Stimulated activated CD4-positive, alpha-beta T cell treated with anti-CD3 and anti-CD28 coated beads, Interleukin-15, amount 100 ng/mL, for 24 hours (primary cell): ENCODE measurements around the gene CLDN5.

Source experiments
- DNase-seq: peaks from one replicate; pipeline ENCODE4 v3.0.0-alpha.2; 2020

The CLDN5 gene

DNA sequence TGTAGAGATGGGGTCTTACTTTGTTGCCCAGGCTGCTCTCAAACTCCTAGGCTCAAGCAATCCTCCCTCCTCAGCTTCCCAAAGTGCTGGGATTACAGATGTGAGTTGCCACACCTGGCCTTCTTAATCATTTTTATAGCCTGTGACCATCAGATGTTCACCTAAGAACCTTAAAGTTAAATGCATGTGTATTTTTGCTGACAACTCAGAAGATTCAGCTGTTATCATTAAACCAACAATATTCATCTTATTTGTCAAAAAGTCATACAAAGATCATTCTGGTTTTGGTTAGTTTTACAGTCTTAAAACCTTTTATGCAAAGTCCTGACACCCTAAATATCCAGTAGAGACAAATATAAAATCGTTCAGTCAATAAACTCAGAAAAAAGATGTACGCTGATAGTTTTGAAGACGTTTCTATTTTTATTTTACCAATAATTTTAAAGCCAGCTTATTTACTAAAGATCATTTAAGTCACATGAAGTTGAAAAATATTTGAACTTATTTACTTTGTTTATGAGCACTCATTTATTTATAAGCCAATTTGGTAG lies 22.2 kb downstream of the CLDN5 start:
- no peak for DNase-seq

DNA sequence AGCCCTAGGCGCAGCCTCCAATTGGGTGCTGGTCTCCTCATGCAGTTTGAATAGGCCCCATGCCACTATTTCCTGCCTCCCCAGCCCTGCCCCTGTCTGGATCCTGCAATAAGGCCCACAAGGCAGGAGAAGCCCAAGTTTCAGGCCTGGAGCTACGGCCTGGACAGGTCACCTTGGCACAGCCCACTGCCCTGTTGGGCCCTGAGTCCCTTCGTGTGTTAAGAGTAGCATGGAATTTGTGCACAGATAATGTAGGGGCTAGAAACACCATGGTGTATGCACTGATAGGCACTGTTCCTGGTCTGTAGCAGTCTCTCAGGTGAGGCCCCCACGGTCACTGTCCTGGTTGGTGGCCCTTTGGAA lies 24.3 kb downstream of the CLDN5 start:
- DNase-seq: no peak

DNA sequence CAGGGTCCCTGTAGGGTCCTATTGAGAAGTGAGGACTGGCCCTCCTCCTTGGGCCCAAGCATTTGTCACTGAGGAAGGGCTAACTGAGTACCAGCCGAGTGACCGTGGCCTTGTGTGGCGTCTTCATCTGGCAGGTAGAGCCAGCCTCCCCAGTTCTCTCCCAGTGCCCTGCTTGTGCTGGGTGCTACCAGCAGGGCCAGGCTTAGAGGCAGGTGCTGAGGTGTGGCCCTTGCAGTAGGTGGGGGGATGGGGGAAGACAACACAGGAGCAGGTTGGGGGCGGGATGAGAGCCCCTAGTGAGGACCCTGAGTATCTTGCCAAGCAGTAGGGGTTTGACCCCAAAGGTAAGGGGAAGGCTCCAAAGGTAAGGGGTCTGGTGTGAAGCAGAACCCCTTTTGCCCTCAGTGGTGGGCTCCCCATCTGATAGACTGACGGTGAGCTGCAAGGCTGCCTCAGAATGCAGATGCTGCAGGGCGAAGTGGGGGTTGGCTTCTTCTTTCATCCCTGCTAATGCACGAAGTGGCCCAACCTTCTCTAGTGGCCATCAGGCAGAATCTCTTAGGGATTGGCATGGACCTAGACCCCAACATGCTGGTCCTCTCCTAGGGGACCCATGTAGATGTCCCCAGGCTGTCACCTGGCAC lies 24.9 kb downstream of the CLDN5 start:
- DNase-seq: no peak

DNA sequence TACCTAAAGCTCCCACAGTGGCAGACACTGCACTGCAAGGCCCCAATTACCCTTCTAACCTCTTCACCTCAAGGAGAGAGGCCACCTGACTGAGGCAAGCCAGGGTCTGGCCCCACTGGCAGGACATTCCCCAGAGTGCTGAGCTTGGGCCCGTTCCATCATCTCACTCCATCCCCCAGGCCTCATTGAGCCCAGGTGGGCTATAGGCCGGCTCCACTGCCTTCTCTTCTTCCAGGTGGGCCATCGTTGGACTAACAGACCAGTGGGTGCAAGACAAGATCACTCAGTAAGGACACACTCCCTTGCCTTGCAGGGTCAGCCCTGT lies 25.4 kb downstream of the CLDN5 start:
- no peak for DNase-seq

DNA sequence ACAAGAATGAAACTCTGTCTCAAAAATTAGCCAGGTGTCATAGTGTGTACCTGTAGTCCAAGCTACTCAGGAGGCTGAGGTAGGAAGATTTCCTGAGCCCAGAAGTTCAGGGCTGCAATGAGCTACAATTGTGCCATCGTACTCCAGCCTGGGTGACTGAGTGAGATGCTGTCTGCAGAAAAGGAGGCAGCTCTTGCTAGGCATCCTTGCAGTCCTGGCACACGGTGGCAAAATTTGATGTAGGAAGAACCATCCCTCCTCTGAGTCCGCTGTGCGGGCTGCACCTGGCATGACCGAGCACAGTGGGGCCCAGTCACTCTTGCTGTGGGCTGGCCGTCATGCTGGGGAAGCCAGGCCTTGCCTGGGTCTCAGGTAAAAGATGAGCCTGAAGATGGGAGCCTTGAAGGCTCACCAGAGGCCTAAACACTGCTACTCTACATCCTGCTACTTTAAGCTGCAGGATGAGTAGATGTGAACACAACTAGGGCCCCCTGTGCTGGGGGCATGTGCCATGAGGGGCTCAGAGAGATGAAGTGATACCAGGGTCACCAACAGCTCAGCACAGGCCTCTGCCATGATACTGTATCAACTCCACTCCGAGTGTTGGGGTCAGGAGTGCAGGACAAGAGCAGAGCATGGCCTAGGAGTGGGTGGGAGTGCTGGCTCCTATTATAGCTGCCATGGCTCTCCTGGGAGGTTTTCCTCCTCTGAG lies 25.9 kb downstream of the CLDN5 start:
- no peak for DNase-seq

DNA sequence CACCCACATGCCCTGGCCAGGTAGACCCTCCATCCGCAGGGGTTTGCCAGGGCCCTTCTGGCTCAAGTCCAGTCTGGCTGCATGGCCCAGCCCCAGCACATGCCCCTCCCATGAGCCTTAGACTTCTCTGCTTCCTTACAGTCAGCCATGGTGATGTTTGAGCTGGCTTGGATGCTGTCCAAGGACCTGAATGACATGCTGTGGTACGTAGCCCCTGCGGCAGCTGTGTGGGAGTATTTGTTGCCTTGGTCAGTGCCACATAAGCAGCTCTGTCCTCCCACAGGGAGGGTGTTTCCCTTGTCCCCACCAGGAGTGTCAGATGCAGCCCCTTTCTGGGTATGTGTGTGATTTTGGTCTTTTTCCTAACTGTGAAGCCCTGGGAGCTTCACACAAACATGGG lies 27.0 kb downstream of the CLDN5 start:
- DNase-seq: no peak

DNA sequence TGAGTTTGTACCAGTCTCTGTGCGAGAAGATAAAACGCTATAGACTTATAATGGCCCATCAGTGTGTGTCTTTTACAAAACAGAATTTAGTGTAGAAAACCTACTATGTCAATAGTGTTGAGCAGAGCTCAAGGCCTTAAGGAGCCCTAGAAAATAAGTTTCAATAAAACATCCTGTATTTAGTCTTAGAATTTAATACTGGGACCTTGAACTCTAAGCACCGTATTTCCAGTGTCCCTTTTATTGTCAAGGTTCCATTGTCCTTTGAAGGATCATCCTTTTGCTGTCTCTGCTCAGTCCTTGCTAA lies 27.9 kb downstream of the CLDN5 start:
- no peak for DNase-seq

DNA sequence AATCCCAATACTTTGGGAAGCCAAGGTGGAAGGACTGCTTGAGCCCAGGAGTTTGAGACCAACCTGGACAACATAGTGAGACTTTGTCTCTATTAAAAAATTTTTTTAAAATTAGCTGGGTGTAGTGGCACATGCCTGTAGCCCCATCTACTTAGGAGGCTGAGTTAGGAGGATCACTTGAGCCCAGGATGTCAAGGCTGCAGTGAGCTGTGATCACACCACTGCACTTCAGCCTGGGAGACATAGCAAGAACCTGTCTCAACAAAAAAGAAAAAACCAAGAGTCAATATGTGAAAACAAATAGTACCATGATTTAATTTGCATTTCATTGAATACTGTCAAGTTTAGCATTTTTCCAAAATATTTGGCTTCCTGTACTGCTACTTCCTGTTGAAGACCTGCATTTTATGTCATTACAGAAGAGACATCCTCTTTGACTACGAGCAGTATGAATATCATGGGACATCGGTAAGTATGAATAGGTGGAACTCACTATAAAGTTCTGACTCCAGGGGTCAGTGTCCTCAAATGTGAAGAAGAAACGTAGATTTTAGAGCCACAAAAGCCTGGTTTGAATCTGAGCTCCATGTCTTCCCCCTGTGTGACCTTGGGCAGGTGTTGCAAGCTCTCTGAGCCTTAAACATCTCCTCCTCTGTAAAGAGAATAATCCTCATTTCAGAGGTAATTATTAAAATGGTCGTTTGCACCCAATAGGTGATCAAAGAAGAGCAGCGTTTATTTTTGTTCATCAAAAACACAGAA lies 28.5 kb downstream of the CLDN5 start:
- no peak for DNase-seq

DNA sequence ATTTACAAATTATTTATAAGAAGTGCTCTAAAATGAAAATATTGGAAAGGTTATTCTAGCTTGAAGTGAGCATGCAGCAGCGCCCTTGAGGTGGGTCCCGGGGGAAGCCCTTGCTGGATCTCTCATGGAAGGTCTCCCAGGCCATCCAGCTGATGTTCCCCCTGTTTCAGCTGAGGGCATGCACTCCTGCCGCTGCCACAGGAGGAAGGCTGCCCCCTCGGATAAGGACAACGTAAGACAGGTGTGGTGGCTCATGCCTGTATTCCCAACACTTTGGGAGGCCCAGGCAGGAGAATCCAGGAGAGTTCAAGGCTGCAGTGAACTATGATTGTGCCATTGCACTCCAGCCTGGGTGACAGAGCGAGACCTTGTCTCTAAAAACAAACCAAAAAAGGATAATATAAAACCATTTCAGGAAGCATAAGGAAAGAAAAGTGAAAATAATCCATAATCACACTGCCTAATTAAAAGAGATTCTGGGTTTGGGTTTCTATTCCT lies 29.5 kb downstream of the CLDN5 start:
- no peak for DNase-seq

DNA sequence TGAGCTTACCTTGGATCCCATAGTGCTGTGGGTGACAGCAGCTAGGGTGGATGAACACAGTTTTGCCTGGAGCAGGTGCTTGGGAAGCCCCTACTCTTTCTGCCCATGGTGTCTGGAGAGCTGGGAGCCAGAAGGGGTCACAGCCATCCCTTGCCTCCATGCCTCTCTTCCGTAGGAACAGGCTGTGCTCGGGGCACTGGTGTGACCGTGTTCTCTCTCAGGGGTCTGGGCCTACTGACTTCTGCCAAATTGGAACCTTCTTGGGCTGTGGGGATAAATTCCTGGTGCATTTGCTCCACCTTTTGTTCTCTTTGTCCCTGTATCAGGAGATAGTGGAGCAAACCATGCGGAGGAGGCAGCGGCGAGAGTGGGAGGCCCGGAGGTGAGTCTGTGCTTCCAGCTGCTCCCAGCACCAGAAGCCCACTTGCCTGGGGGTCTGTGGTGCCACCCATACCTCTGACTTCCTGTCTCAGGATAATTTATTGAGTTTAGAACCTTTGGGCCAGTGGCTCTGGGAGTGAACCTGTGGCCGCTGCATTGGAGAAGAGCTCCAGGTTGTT lies 30.1 kb downstream of the CLDN5 start:
- DNase-seq: no peak

DNA sequence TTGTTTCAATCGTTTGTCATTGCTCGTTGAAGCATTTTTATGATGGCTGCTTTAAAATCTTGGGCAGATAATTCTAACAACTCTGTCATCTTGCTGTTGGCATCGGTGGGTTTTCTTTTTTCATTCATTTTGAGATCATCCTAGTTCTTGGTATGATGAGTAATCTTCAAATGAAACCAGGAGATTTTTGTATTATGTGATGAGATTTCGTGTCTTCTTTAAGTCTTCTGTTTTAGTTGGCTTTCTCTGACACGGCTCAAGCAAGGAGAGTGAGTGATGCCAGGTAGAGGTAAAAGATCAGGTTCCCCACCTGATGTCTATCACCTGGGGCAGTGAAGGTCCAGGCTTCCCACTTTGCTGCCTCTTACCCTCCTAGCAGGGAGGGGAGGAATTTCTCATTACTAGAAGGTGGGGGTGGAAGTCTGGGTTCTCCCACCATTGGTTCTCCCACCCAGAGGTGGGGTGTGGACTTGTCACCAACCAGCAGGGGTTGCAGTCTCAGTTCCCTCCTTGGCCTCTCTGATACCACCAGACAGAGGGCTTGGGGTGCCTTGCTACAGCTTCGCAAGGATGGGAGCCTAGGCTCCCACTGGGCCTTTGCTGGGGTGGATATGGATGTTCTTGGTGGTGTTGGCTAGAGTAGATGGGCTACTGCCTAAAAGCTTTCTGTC lies 31.6 kb downstream of the CLDN5 start:
- no peak for DNase-seq

DNA sequence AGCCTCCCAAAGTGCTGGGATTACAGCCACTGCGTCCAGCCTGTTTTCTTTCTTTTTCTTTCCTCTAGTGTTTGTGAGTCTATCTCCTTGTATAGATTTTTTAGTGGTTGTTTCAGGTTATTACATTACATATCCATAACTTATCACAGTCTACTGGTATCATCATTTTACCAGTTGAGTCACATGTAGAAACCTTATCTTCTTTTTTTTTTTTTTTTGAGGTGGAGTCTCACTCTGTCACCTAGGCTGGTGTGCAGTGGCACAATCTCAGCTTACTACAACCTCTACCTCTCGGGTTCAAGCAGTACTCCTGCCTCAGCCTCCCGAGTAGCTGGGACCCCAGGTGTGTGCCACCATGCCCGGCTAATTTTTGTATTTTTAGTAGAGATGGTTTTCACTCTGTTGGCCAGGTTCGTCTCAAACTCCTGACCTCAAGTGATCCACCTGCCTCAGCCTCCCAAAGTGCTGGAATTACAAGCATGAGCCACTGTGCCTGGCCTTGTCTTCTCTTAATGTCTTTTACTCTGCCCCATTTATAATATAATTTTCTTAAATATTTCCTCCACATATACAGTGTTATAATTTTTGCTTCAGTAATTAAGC lies 33.5 kb downstream of the CLDN5 start:
- DNase-seq: no peak

DNA sequence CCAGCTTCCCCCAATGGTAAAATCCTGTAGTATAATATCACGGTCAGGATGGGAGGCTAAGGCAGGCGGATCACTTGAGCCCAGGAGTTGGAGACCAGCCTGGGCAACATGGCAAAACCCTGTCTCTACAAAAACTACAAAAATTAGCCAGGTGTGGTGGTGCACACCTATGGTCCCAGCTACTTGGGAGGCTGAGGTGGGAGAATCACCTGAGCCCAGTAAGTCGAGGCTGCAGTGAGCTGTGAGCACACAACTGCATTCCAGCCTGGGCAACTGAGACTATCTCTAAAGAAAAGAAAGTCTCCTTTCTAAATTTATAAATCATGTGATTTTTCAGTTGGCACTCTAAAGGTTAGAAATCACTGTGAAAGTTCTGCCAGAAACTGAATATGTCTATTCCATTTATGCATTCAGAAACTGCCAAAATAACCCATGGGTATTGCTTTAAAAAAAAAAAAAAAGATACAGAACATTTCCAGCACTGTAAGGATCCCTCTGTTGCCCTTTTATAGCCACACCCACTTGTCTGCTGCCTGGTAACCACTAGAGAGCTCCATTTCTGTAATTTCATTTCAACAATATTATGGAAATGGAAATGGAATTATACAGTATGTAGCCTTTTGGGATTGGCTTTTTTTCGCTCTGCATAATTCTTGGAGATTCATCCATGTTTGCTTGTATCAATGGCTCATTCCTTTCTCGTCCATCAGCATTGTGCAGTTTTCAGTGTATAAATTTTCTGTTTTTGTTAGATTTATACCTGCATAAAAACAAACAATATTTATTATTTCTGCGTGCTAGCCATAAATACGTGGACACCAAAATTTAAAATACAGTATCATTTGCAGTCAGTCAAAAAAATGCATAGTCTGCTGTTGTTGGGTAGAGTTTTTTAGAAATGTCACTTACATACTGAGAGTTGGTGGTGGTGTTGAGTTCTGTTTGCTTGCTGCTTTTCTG lies 35.0 kb downstream of the CLDN5 start:
- no peak for DNase-seq

DNA sequence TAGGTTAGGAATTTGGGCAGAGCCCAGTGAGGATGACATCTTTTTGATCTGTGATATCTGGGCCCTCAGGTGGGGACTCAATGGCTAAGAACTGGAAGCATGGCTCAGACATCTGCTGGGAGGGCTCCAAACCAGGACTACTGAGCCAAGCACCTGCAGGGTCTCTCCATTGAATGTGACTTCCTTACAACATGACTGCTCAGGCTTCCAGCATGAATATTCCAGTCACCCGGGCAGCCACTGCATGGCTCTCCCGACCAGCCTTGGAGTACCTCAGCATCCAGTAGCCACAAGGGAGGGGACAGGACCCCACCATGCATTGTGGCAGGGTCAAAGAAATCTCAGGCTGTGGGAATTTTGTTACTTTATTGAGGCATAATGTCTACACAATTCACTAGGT lies 35.9 kb downstream of the CLDN5 start:
- no peak for DNase-seq

DNA sequence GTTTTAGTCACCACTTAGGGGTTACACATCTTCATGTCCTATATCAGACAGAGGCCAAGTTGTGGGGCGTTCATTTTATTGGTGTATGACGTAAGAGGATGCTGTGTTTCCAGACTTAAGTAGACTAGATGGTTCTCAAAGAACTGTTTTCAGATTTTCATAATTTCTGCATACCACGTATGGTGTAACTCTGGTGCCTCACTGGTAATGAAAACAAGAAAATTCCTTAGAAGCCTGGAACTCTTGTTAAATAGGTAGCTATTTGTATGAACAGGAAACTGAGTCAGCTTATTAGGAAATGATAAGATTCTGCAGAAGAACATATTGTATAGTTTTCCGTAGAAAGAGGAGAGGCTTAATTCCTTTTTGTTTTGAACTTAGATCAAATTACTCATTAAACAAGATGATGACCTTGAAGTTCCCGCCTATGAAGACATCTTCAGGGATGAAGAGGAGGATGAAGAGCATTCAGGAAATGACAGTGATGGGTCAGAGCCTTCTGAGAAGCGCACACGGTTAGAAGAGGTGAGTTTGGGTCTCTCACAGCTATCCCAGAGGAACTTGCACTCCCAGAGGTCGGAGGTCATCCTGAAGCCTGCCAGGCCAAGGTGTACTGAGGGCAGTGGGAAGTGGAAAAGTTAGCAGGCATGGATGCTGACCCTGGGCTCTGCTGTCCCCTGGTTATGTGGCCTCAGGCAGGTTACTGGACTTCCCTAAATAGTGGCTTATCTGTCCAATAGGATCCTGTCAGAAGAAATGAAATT lies 40.5 kb downstream of the CLDN5 start:
- no peak for DNase-seq

DNA sequence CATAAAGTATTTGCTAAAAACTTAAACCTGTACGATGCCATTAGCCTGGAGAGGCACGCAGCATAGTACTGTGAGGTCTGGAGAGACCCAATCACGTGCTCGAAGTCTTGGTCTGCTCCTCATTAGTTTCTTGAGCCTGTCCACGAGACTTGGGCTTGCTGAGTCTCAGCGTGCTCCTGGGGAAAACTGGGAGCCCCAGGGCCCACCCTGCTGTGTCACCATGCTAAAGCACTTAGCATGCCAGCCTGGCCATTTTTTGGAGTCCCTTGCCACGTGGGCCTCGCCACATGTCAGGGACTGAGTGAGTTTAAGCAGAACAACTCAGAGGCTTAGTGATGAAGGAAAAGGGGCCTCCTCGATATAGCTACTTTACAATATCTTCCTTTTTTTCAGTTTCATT lies 41.9 kb downstream of the CLDN5 start:
- no peak for DNase-seq

DNA sequence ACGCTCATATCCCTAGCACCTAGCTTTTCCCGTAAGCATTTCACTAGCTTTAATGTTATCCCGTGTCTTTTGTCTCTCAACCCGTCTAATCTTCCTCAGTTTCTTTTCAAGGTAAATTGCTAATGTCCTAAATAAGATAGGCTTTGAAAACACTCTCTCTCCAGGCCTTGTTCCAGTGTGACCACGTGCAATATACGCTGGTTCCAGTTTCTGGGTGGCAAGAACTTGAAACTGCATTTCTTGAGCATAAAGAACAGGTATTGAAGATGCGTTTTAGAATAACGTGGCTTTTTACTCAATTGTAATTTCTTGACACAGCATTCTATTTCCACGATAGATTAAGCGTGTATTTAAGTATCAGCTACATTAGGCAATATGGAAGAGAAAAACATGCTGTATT lies 43.4 kb downstream of the CLDN5 start:
- no peak for DNase-seq

DNA sequence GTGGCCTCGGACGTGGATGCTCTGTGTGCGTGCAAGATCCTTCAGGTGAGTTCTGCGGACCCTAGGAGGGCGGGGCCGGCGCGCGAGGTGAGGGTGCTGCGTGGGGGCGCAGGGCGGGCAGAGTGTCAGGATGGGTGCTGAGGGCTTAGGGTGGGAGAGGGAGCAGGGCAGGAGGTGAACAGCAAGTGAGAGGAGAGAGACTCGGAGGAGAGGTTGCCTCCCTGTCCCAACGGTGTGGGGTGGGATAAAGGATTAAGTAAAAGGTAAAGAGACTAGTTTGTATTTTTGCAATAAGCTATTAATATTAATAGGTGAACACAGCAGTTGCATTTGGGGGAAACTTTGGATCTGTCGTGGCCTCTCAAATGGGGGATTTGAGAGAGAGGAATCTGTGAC lies 44.0 kb downstream of the CLDN5 start:
- no peak for DNase-seq

DNA sequence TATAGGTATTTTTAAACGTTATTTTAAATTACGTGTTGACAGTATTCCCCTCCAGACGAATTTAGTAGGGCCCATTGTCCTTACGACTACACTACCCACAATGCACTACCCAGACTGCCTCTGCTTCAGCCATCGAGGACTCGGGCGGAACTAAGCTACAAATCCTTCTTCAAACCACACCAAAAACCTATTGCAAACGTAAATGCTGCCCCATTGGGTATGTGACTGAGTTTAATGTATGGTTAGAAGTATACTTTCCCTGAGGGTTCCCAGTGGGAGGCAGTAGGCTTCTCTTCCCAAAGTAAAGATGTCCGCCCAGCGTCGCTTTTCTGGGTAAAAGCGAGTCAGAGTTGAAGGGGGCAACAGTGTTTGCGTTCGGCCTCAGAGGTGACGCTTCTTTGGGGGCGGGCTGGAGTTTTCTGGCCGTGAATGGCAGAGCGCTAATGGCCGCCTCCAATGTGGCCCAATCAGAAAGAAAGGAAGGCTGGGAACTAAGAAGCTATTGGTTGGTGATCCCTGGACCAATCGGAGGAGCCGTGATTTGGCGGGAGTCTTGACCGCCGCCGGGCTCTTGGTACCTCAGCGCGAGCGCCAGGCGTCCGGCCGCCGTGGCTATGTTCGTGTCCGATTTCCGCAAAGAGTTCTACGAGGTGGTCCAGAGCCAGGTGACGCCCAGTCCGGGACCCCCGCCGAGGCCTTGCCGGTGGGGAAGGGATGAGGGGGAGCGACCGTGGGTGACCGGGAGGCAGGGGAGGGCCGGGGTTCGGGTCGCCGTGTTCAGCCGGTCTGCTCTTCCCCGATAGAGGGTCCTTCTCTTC lies 44.6 kb downstream of the CLDN5 start, which contains the start of gene CDC45:
TSS of gene CDC45 (plus strand) at position 566 of the 818 bp plus-strand sequence. CDS start at position 615, 49 bp downstream.
- DNase-seq: peak; percentile 96

DNA sequence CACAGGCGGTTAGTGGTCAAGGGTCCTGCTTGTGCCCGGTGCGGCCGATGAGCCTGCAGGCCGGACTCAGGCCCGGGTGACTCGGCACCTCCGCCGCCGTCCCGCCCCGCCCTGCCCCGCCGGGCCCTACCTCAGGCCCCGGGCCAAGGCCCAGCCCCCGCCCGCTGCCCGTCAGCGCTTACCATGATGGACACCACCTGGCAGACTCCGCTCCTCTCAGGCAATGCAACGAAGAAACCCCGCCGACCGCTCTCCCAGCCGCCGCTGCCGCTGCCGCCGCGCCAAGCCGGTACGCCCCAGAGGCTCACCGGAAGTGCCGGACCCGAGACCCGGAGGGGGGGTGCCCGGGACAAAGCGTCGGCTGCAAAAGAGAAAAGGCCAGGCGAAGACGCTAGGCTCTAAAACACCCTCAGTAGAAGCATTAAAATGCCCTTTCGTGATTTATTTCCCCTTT lies 45.3 kb downstream of the CLDN5 start, which contains the start of gene UFD1:
TSS of gene UFD1 (minus strand) at position 293 of the 454 bp plus-strand sequence. CDS start at position 185, 108 bp downstream.
- peak; percentile 85 for DNase-seq
